Measurements from ENCODE around the gene STOML1.
A peak's percentile ranks its signal among the peaks of the same experiment; 100 is the strongest.

STOML1 gene

GRCh38 chr15:73959801-73960200 lies 32.3 kb downstream of the STOML1 start:
- Histone ChIP-seq H3K27me3 (ENCODE audit: insufficient read depth, low read length, poor library complexity, severe bottlenecking) (no peaks in the 10 kb centered on the region), H3K4me1 (ENCODE audit: insufficient read depth, low read length, poor library complexity, severe bottlenecking) (peaks cover 34% of the 10 kb centered on the region), H3K4me3 (ENCODE audit: low read length, poor library complexity, severe bottlenecking) (no peak overlapping the region), H3K9me2 (replicated peaks; ENCODE audit: low read depth, low read length) (no peaks in the 10 kb centered on the region), H3K4me2 (ENCODE audit: low read depth, low read length, poor library complexity, severe bottlenecking) (peak overlapping the region; percentile 58), H2AFZ (ENCODE audit: low read length) (no peak overlapping the region), H3K9me3 (ENCODE audit: insufficient read depth, low read depth, low read length) (no peaks in the 10 kb centered on the region), H3F3A (ENCODE audit: low read depth) (0 out of 2 replicates have a peak, but pooled peaks cover 2% of the 10 kb centered on the region), H3K79me2 (ENCODE audit: insufficient read depth, low read length) (no peaks in the 10 kb centered on the region), H4K20me1 (ENCODE audit: insufficient read depth, low read length, poor library complexity, severe bottlenecking) (no peaks in the 10 kb centered on the region), H3K36me3 (ENCODE audit: insufficient read depth, low read length) (no peaks in the 10 kb centered on the region), H3K9ac (ENCODE audit: low read depth, low read length, poor library complexity, severe bottlenecking) (peak overlapping the region; percentile 33)
- no peak for TF ChIP-seq CTCF (conservative IDR thresholded peaks at IDR 0.05; ENCODE audit: low read length)
- no peak for TF ChIP-seq EZH2phosphoT487 (IDR thresholded peaks at IDR 0.05; ENCODE audit: borderline replicate concordance)

GRCh38 chr15:73959012-73959581 lies 33.0 kb downstream of the STOML1 start:
- Histone ChIP-seq H3K9me2 (replicated peaks; ENCODE audit: low read depth, low read length) (no peaks in the 10 kb centered on the region), H3K4me2 (ENCODE audit: low read depth, low read length, poor library complexity, severe bottlenecking) (peak overlapping the region; percentile 58), H3K4me1 (ENCODE audit: insufficient read depth, low read length, poor library complexity, severe bottlenecking) (peaks cover 33% of the 10 kb centered on the region)

DNA sequence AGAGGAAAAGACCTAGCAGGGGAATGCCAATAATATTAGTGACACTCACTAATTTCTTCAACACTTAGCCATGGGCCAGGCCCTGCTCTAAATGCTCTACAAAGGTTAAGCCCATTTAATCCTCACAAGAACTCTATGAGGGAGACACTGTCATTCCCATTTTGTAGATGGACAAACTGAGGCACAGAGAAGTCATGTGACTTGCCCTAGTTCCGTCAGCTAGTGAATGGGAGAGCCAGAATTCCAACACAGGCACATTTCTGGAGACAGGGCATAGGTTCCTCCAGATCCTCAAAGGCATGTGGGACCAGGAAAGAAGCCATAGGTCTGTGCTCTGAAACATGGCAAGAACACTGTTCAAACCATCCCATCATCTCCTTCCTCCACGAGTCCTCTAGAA lies 34.3 kb downstream of the STOML1 start:
- Histone ChIP-seq H3K4me1 (ENCODE audit: insufficient read depth, low read length, poor library complexity, severe bottlenecking) (peaks cover 33% of the 10 kb centered on the region), H2AFZ (ENCODE audit: low read length) (no peak overlapping the region), H4K20me1 (ENCODE audit: insufficient read depth, low read length, poor library complexity, severe bottlenecking) (no peaks in the 10 kb centered on the region), H3K36me3 (ENCODE audit: insufficient read depth, low read length) (no peaks in the 10 kb centered on the region), H3F3A (ENCODE audit: low read depth) (0 out of 2 replicates have a peak, but pooled peaks cover 2% of the 10 kb centered on the region), H3K27me3 (ENCODE audit: insufficient read depth, low read length, poor library complexity, severe bottlenecking) (no peaks in the 10 kb centered on the region), H3K4me2 (ENCODE audit: low read depth, low read length, poor library complexity, severe bottlenecking) (no peak overlapping the region), H3K9me2 (replicated peaks; ENCODE audit: low read depth, low read length) (no peaks in the 10 kb centered on the region), H3K9me3 (ENCODE audit: insufficient read depth, low read depth, low read length) (no peaks in the 10 kb centered on the region), H3K9ac (ENCODE audit: low read depth, low read length, poor library complexity, severe bottlenecking) (no peak overlapping the region), H3K79me2 (ENCODE audit: insufficient read depth, low read length) (no peaks in the 10 kb centered on the region), H3K4me3 (ENCODE audit: low read length, poor library complexity, severe bottlenecking) (no peak overlapping the region)
- TF ChIP-seq CTCF (conservative IDR thresholded peaks at IDR 0.05; ENCODE audit: low read length) (no peak), EZH2phosphoT487 (IDR thresholded peaks at IDR 0.05; ENCODE audit: borderline replicate concordance) (no peak)

More at GRCh38 chr15:73959012-73959581, 33.0 kb downstream of the STOML1 start:
- Histone ChIP-seq H3F3A (ENCODE audit: low read depth) (0 out of 2 replicates have a peak, but pooled peaks cover 2% of the 10 kb centered on the region), H3K79me2 (ENCODE audit: insufficient read depth, low read length) (no peaks in the 10 kb centered on the region), H3K36me3 (ENCODE audit: insufficient read depth, low read length) (no peaks in the 10 kb centered on the region), H4K20me1 (ENCODE audit: insufficient read depth, low read length, poor library complexity, severe bottlenecking) (no peaks in the 10 kb centered on the region), H3K27me3 (ENCODE audit: insufficient read depth, low read length, poor library complexity, severe bottlenecking) (no peaks in the 10 kb centered on the region), H3K9me3 (ENCODE audit: insufficient read depth, low read depth, low read length) (no peaks in the 10 kb centered on the region), H3K4me3 (ENCODE audit: low read length, poor library complexity, severe bottlenecking) (peak overlapping the region; percentile 41), H3K9ac (ENCODE audit: low read depth, low read length, poor library complexity, severe bottlenecking) (peak overlapping the region; percentile 33), H2AFZ (ENCODE audit: low read length) (no peak overlapping the region)
- TF ChIP-seq CTCF (conservative IDR thresholded peaks at IDR 0.05; ENCODE audit: low read length) (peak; percentile 43), EZH2phosphoT487 (IDR thresholded peaks at IDR 0.05; ENCODE audit: borderline replicate concordance) (no peak)
